Activated CD4-positive, alpha-beta T cell treated with anti-CD3 and anti-CD28 coated beads, Interleukin-2, amount 50 U/mL, for 4 hours (primary cell): ENCODE results near the gene MORC1.
A peak's percentile ranks its signal among the peaks of the same experiment; 100 is the strongest.
"Not testable (repeated sequence)": the region's sequence is repeated elsewhere in the genome, so short reads cannot be mapped to it uniquely, and the experiment has no call there.

ENCODE experiments used
- DNase-seq, 2 experiments: peaks; one replicate each; pipeline ENCODE4 v3.0.0-alpha.2; 2020

Gene MORC1

DNA sequence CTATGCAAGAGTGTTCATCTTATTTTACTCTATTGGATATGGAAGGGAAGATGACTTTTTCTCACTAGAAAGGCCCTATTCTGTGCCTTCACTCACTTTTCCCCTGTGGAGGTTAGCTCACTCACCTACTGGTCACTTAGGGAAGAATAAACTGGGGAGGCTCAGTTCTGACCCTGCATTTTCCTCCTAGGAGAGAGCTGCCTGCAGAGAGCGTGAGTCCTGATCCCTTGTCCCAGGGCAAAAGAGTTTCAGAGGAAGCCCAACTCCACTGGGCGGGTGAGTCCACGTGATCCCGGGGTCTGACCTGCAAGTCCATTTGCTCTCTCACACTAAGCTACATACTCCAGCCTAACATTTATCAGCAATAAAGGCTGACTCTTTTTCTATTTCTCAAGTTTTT is 8.4 kb downstream of the MORC1 start:
- no peak for DNase-seq

DNA sequence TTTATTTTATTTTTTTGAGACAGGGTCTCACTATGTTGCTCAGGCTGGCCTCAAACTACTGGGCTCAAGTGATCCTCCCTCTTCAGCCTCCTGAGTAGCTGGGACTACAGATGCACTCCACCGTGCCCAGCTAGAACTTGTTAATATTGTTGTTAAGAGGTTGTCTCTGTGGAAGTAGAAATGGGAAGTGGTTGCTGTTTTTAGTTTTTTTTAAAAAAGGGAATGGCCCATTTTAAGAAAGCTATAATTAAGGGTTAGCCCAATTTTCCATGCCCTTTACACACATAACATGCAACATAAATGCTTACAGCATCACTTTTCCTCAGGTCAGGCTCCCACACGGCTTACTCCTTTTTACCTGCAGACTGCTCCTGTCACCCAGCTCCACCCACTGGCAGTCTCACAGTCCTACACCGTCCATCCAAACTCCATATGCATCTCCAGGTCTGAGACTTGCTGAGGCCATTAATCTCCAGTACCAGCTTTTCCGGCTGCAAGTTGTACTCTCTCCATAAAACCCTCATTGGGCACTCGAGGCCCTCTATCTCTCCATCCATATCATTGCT is 19.8 kb downstream of the MORC1 start:
- no peak for DNase-seq

DNA sequence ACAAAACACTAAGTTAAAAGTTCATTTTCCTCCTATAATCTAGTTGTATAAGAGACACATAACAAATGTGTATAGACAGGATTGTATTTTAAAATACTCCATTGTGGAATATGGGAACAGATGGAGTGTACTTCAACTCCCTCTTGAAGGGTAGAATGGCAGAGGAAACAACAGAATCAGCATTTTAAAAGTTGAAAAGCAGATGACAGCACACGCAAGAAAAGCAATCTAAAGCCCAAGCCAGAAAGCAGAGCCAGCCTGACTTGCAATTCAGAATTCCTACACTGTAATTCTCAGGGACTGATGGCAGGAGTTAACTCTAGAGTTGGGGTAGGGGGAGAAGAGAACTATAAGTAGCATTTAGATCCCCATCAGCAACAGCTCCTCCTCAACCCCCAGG is 22.8 kb downstream of the MORC1 start:
- DNase-seq = no peak

DNA sequence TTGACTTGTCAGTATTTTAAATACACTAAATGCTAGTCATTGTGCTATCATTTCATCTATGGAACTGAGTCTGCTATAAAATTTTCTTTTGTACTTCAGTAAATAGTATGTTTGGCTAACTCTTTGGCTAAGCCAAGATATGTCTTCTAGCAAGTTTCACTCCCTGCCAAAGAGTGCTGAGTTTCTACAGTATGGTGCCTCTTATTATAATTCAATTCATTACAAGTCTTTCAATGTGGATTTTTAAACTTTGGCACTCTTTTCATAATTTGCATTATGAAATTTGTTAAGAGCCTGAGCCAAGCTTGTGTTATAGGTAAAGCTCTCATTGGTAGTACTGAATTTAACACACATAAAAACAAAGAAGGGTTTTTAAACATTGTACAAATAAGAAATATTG is 24.4 kb downstream of the MORC1 start:
- DNase-seq = no peak

DNA sequence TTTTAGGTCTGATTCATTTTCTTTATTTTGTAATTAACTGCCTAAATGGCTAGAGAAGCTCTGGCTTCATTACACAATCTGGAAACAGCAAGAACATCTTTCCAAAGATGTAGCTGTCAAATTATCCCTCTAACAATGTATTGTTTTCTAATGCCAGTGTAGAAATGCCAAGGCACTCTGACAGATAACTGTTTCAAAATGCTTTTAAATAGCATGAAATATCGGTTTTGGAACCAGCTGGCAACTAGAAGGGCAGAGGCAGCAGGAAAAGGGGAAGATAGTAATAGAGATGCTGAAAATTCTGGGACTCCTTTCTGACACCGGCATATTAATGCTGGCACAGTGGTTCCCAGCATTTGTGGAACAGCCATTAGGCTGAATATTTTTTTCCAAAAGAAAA is 26.1 kb downstream of the MORC1 start:
- no peak for DNase-seq

DNA sequence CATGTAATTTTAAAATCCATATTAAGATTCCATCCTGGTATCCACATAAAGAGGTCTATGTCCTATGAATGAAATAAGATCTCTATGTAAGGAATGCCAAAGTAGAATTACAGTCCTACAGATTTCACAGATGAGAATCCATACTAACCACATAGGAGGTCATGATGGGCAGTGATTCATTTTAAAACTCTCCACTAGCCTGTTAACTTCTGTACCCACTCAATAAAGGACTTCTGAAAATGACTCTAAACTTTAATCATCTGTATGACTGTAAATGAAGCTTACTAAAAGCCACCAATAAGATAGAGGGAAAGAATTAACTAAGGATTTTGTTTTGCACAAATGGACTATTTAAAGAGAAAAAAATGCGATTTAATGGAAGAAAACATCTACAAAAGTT is 28.7 kb downstream of the MORC1 start:
- no peak for DNase-seq

DNA sequence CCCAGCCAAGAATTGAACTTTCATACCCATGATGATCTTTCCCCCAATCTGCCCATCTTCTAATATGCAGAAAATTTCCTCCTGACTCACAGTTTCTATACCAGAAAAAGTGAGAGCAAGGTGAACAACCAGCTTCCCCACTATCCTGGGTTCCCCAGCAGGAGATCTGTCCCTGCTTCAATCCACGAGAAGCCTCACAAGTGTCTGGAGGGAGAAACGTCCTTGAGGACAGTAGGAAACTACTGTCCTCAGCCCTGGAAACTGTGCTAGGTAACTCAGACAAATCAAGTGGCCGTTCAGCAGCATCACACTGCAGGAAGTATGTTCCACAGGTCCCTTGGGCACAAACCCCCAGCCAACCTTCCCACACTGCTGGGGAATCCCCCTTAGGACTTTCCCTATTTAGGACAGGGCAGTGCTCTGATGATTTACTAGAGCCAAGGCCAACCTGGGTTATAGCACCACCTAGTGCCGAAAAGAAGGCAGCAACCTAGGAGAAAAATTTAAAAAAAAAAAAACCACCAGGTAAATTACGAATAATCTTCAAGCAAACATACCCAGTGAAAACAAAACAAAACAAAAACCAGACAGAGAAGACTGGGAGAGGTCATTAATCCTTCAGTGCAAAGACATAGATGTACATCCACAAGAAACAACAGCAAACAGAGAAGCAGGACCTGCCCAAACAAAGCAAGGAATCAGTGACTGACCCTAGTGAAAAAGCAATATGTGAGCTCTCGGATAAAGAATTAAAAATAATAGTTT is 36.0 kb downstream of the MORC1 start:
- peak in 1 of 2 experiments; percentile 2 for DNase-seq

DNA sequence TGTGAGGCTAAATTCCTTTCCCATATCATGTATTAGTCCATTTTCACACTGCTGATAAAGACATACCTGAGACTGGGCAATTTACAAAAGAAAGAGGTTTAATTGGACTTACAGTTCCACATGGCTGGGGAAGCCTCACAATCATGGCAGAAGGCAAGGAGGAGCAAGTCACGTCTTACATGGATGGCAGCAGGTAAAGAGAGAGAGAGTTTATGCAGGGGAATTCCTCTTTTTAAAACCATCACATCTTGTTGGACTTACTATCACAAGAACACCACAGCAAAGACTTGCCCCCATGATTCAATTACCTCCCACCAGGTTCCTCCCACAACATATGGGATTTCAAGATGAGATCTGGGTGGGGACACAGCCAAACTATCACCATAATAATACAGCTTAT is 37.8 kb downstream of the MORC1 start:
- DNase-seq = not testable (repeated sequence)

DNA sequence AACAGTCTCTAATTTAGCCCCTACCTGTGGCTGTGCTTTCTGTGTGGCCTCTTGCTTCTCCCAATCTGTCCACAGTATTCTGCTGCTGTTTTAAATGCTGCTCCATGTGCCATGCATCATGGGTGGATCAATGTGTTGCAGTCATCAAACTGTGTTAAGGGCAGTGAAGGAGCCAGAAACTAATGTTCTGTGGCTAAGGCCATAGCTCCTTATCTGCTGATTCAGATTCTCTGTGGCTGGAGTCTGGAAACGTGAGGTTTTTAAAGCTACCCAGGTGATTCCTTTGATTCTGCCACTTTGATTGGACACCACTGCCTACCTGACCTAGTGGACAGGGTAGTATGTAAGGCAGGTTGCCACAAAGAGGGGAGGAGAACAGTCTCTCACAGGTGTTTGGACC is 44.8 kb downstream of the MORC1 start:
- DNase-seq = no peak

DNA sequence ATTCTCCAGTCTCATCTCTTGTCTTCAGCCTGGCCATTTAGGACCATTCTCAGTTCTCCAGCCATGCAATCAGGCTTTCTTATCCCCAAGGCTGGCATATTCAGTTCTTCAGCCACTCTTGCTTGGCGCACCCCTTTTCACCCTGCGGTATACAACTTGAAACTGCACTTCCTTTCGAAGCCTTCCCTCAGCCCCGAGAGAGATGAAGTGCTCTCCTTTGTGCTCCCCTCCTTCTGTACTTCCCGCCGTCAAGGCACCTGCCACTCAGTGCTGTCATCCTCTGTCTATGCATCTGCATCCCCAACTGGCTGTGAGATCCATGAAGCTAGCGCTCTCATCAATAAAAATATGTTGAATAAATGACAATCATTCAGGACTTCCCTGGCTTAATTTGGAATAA is 45.7 kb downstream of the MORC1 start:
- DNase-seq = no peak

DNA sequence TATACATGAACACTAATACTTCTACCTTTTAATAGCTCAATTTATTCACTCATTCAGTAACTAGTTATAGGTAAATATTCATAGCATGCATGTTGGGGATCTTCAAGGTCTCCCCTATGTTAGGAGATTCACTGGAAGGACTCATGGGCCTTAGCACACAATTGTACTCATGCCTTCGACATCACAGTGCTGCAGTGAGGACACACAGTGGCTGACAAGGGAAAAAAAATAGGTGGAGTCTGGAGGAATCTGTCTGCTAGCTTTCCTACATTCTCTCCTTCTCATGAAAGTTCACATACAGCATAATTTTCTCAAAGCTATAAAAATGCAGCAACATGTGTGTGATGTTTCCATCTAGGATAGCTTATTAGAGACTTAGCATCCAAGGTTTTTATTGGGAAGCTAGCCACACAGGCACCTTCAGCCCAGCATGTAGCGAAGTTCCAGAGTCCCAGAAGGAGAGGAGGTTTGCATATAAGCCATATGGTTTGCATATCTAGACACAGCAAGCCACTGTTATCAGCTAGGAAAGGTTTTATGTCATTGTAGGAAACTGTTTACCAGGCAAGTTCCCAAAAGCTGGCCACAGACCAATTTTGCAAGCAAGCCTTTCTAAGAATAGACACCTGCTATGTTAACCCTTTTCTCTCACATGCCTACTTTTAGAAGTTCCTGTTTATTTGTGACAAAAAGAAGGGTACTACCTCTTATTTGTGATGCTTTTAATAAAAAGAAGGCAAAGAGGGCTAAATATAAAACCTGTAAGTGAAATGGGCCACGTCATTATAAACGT is 46.4 kb downstream of the MORC1 start:
- DNase-seq = no peak

DNA sequence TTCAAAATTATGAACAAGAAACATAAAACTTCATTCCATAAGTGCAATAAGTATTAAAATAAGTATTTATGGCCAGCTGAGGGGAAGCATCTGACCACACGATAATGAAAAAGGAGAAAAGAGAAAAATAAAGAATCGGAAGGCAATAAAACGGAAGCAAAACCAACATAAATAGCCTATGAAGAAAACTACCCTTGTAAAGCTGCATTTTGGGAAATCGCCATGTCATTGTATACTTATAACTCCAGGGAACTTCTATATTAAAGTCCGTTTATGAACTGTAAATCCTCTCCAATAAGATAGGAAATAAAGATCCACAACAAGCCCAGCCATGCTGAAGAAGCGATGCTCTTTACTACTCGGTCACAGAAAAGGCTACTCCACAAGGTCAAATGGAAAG is 47.7 kb downstream of the MORC1 start:
- no peak for DNase-seq

DNA sequence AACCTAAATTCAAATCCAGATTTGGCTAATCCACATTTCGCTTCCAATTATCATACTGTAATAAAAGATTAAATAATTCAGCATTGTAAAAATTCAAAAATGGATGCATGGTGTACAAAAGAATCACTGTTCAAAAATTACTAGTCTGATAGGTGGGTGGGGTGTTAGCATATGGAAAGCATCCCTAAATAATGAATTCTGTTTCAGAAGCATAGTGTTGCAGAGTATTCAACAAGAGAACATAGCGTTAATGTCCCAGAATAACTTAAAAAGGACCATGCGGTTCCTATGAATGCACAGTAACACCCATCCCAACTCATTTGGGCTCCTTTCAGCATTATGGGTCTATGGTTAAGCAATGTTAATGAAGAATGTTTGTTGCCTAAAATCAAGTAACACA is 51.1 kb downstream of the MORC1 start:
- DNase-seq = no peak

DNA sequence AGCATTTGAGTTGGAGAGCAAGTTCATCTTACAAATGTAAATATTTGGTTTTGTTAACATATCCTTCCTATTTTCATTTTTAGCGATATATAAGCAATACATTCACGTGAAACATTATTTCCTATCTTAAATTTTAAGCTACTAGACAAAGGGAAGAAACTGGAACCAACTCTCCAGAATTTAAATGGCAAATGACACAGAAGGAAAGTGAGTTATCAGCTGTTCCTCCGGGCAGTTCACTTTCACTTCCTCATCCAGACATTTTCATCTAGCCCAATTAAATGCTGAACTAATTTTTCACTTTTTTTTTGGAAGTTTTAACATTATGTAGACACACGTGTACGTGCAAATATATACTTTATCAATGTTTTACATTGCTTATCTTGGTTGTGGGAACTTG is 58.7 kb downstream of the MORC1 start:
- DNase-seq = no peak

DNA sequence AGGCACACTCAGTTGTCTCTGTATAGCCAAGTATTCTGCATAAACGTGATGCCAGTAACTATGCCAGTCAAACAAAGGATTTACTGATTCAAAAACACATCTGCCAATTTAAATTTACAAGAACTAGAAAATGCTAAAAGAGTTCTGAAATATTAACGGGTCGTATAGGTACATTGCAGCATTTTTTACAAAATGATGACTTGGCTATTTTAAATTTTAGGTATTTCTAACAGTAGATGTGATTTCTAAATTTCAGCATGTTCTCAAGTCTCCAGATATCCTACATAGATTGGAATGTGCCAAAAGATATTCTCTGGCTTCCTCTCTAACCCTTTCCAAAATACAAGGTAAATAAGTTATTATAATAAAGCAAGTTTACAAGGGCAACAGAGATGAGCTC is 60.3 kb downstream of the MORC1 start:
- DNase-seq = no peak

DNA sequence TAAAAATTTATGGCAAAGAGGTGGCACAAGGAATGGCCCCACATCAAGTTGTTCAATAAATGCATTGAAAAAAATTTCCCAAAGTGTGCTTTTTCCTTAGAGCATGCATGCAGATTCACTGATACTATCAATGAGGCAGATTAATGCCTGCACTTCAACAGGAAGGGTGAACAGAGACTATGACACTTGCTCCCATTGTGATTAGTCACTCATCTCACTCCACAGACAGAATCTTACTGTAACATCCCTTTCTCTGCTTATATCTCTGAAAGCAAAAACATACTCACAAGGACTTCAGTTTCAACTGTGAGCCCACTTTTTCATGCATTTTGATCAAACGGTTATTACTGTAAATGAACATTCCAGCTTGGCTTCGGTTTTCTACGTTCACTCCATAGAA is 60.9 kb downstream of the MORC1 start:
- DNase-seq = no peak

DNA sequence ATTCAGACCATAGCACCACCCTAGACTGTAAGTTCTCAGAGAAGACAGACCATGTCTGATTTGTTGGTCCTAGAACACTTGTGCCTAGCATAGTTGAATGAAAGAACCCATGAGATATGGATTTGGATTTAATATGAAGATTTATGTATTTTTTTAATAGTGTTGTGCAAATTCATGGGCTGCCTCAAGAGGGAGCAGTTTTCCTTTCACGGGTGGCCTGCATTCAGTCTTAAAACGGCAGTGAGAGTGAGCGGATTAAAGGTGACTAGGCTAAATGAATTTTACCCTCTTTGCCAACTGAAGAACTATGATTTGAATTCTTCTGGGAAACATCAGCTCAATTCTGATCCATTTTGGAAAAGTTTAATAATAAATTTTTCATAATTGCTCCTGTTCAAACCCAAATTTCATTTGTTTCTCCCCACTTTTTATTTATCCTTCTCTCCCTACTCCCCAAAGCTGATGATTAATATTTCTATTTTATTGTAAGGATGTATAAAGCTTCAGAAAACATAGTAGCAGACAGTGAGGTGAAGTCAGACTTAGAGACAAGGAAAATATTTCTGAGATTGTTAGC is 67.3 kb downstream of the MORC1 start:
- peak in 1 of 2 experiments; percentile 3 for DNase-seq

DNA sequence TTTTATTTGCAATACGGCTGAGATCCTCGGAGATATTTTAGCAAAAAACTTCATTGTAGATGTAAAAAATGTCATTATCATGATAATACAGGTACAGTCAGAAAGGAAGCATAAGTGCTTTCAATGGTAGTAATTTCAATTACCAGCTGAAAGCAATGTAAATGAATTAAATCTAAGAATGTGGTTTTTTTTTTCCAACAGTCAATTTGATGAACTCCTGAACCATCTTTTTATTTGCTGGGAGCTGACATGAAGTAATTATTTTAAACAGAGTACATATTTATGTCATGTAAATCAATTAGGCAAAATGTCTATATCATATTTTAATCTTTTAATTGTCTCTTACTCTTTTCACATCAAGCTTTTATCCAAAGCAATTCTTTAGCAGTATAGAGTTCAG is 70.6 kb downstream of the MORC1 start:
- DNase-seq = no peak

DNA sequence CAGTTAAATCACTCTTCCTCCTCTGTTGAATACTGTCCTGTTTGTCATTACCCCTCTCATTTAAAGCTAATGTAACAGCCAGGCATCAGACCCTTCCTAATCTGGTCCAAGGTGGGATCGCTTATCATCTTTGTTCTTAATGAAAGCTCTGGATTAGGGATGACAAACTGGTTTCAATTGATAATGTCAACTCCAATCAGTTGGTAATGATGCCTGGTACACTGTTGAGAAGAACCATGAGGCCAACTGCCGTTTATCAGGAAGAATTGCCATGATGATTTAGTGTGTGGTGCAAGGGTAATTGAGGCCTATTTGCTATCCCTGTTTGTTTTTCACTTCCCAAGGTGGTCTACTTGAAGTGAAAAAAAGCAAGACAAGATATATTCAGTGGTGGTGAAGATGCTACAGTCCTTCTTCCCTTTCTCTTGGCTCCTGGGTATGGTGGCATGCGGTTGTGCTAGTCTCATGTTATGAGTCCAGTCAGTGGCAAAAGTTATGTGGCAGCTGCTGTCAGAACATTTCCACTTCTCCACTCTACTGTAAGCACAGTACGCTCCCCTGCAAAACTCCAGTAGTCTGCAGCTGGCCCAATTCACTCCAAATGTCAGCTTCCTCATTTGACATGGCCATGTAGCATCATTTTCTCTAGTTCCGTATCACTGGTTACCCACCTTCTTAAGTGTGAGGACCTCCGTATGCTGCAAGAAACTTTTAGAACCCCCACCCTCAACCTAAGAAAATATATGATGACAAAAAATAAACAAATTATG is 72.5 kb downstream of the MORC1 start:
- DNase-seq = no peak

DNA sequence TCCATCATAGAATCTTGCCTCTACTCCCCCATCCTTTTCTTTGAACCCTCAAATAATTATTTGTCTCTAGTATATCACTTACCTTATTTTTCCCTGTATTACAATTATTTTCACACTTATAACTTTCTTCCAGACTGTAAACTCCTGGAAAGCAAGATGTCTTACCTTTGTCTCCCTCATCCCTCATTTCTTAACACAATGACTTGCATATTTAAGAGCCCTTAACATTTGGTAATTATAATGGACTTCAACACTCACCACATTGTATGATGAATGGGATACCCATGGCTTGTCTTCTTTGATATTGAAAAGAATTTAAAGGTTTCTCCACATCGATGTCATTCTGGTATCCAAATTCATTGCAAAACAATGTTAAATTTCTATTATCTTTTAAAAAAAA is 82.9 kb downstream of the MORC1 start:
- DNase-seq = no peak

DNA sequence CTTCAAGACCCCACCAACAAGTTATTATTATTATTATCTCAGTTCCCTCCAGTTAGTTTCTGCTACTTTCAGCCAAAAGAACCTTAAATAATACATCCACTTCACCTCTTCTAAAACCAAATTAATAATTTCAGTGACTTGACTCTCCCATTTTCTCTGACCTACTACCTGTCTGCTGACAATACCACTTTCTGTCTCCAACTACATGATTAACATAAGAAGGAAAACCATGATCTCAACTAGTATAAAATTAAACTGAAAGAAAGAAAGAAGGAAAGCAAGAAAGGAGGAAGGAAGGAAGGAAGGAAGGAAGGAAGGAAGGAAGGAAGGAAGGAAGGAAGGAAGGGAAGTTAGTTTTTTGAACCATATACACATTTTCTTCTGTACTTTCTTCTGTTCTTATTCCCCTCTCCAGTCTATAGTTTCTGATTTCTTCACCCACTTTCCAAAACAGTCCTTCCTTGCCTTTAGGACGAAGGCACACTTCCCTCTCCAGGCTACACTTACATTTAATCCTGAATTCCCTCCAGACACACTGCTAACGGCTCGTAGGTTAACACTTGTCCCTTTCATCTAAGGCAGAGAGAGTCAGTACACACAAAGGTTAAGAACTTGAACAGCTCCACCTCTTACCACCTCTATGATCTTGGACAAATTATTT is 84.8 kb downstream of the MORC1 start:
- DNase-seq = no peak

DNA sequence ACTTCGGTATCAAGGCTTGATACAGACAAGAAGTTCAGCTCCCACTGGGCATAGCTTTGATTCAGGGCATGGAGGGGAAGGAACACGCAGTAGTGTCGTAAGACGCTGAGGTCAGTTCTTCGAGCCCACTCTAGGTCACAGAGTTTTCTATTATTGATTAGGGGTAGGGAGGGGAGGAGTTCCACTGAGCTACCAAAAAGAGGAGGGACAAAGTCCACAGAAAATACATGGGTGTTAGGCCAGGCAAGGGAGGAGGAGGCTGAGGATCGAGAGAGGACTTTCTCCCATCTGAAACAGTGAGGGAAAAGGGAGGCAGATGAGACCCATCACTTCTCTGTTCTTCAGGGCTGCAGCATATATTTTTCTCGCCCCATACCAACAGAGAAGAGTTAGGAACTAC is 89.2 kb downstream of the MORC1 start:
- DNase-seq = no peak

DNA sequence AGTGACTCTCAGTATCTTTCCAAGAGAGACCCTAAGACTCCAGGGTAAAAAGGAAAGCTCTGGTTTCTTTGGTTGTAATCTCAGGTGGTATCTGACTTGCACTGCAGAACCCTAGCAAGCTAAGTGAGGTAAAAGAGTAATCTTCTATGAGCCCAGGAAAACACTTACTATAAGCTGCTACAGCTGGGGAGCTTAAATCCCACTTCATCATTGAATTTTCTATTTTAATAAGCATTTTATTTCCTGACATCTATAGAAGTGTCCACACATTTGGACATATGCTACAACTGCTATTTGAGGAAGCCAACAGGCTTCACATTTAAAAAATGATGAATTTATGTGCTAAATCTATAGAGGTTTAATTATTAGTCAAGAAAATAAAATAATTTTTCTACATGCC is 91.1 kb downstream of the MORC1 start:
- no peak for DNase-seq
